T-cell (primary cell): ENCODE measurements around the gene C1QTNF3. TPM values are rescaled to one million over a fixed set of nuclear protein-coding genes. Genes with fewer than 3 reads are reported as not detected.

ENCODE experiments used
- ATAC-seq, 4 experiments: fragments of 200-7000 bp in 3 of 4; fragments of 150-1000 bp in 1 of 4; cut with Tn5 transposase; replicated peaks in 1 of 4; 1 replicate in 3 of 4; 2 replicates in 1 of 4; pipeline ENCODE4 v1.10.0; 2021; ENCODE audit warnings: moderate library complexity in 3 of 4, mild to moderate bottlenecking in 2 of 4, moderate number of reproducible peaks in 1 of 4
- CTCF ChIA-PET, 2 donors: fragments of 300-600 bp; sonication (Branson Sonifier 250); formaldehyde crosslinking; loops; one replicate each; lab custom pipeline; 2022; ENCODE audit warnings: antibody characterized with exemption in 2 of 2; lab: Charles Lee
- POLR2A ChIA-PET, 2 donors: fragments of 300-600 bp; sonication (Branson Sonifier 250); formaldehyde crosslinking; loops; one replicate each; lab custom pipeline; 2022; ENCODE audit warnings: antibody characterized with exemption in 2 of 2; lab: Charles Lee
- DNase-seq, 35 experiments: peaks; one replicate each; pipeline versions ENCODE4 v3.0.0 to v3.0.0-alpha.2; 2013 to 2023
- H3K27ac ChIP-seq: one replicate; pipeline ENCODE4 v1.5.1; 2013; ENCODE audit warnings: low read length
- H3K27me3 ChIP-seq, 2 experiments: replicated peaks in 1 of 2; 1 replicate in 1 of 2; 2 replicates in 1 of 2; pipeline versions ENCODE4 v1.6.1 to v1.7.0; 2013; ENCODE audit warnings: low read length in 1 of 2, mixed read lengths in 1 of 2; ENCODE audit not compliant: control insufficient read depth in 2 of 2, insufficient read depth in 2 of 2; ENCODE audit errors: extremely low read depth in 1 of 2
- H3K36me3 ChIP-seq, 2 donors: 1 replicate in 1 of 2; 2 replicates in 1 of 2; pipeline versions ENCODE4 v1.6.1 to v1.7.0; 2013; ENCODE audit warnings: low read length in 1 of 2; ENCODE audit not compliant: control insufficient read depth in 2 of 2, insufficient read depth in 1 of 2; ENCODE audit errors: extremely low read depth in 1 of 2
- H3K4me1 ChIP-seq, 2 experiments: 1 replicate in 1 of 2; 2 replicates in 1 of 2; pipeline versions ENCODE4 v1.6.1 to v1.7.0; 2013; ENCODE audit warnings: low read length in 2 of 2, mixed read lengths in 1 of 2; ENCODE audit not compliant: insufficient read depth in 2 of 2, control insufficient read depth in 1 of 2; ENCODE audit errors: extremely low read depth in 1 of 2
- H3K4me3 ChIP-seq, 2 donors: 1 replicate in 1 of 2; 2 replicates in 1 of 2; pipeline versions ENCODE4 v1.5.1 to v1.7.0; 2013; ENCODE audit warnings: mild to moderate bottlenecking in 2 of 2, low read length in 1 of 2, moderate library complexity in 1 of 2; ENCODE audit not compliant: control insufficient read depth in 1 of 2; ENCODE audit errors: extremely low read depth in 1 of 2
- H3K9me3 ChIP-seq: 2 replicates; pipeline ENCODE4 v1.7.0; 2013
- H3K27ac Mint-ChIP-seq, 2 donors: one replicate each; pipeline ENCODE4 v1.8.0; 2020 to 2021; ENCODE audit warnings: mild to moderate bottlenecking in 2 of 2, mixed read lengths in 2 of 2
- H3K27me3 Mint-ChIP-seq, 2 donors: one replicate each; pipeline ENCODE4 v1.8.0; 2021 to 2022; ENCODE audit warnings: mixed read lengths in 2 of 2
- H3K36me3 Mint-ChIP-seq: one replicate; pipeline ENCODE4 v1.8.0; 2021; ENCODE audit warnings: mixed read lengths
- H3K4me1 Mint-ChIP-seq, 3 donors: one replicate each; pipeline ENCODE4 v1.8.0; 2020 to 2022; ENCODE audit warnings: mixed read lengths in 3 of 3, mild to moderate bottlenecking in 1 of 3
- H3K4me3 Mint-ChIP-seq, 3 donors: one replicate each; pipeline ENCODE4 v1.8.0; 2020 to 2022; ENCODE audit warnings: mild to moderate bottlenecking in 3 of 3, mixed read lengths in 3 of 3, moderate library complexity in 3 of 3
- H3K9me3 Mint-ChIP-seq, 3 donors: one replicate each; pipeline ENCODE4 v1.8.0; 2020 to 2022; ENCODE audit warnings: mixed read lengths in 3 of 3
- WGBS: methylation state at CpG from one replicate; pipeline ENCODE4 v1.1.5; 2013; ENCODE audit warnings: missing lambda C conversion rate; ENCODE audit not compliant: insufficient coverage; 5-methylcytosine and 5-hydroxymethylcytosine counted together
- total RNA-seq, 35 experiments: library from RNA in 6 of 35; stranded (reverse) in 6 of 35; fragments of 120-200 nt in 1 of 35; gene quantifications; one replicate each; pipeline versions ENCODE4 v1.2.1 to v1.2.4 and lab custom pipeline; 2013 to 2026

The C1QTNF3 gene
- total RNA-seq, 5 donors from 2014 or later (not counting 1 experiment from before 2014, with no cell fraction given): 5.4 to 10.6 (median 5.7) TPM

DNA sequence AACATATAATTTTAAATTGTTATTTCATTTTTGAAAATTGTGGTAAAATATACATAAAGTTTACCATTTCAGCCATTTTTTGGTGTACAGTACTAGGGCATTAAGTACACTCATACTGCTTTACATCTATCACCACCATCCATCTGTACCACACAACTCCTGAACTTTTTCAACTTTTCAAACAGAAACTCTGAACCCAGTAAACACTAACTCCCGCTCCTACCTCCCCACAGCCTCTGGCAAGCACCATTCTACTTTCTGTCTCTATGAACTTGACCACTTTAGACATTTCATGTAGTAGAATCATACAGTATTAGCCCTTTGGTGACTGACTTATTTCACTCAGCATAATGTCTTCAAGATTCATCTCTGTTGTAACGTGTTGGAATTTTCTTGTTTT, 50.1 kb downstream of the C1QTNF3 start:
- Histone ChIP-seq H3K27ac (no peak overlapping the region), H3K27me3 (no peaks in the 10 kb centered on the region), H3K4me1 (peaks cover 0 to 2% of the 10 kb centered on the region in 2 experiments), H3K9me3 (no peaks in the 10 kb centered on the region), H3K4me3 (no peak overlapping the region), H3K36me3 (peaks cover 2 to 16% of the 10 kb centered on the region in 2 donors)
- Mint-ChIP-seq H3K4me3 (no peak overlapping the region), H3K4me1 (peaks cover 3 to 8% (median 5%) of the 10 kb centered on the region in 3 donors), H3K36me3 (peaks cover 46% of the 10 kb centered on the region), H3K9me3 (no peaks in the 10 kb centered on the region), H3K27ac (no peak overlapping the region), H3K27me3 (no peaks in the 10 kb centered on the region)
- ChIA-PET POLR2A (no interaction called here), CTCF (no interaction called here)
- DNase-seq: no peak
- ATAC-seq: no peak
- 89% methylated on average over 1 of the region's 2 CpGs for WGBS

- Mint-ChIP-seq H3K9me3 (no peaks in the 10 kb centered on the region), H3K4me1 (no peaks in the 10 kb centered on the region), H3K27ac (no peak overlapping the region), H3K27me3 (no peaks in the 10 kb centered on the region), H3K36me3 (peaks cover 25% of the 10 kb centered on the region), H3K4me3 (no peak overlapping the region)
- H3K36me3 ChIP-seq: peaks cover 0 to 19% of the 10 kb centered on the region in 2 donors
- DNase-seq (no peak), ATAC-seq (no peak)
- H3K9me3 ChIP-seq: no peaks in the 10 kb centered on the region
- CTCF ChIA-PET: no interaction called here
- H3K27ac ChIP-seq: no peak overlapping the region
- POLR2A ChIA-PET: no interaction called here
- H3K4me3 ChIP-seq: no peak overlapping the region
- no peaks in the 10 kb centered on the region for H3K4me1 ChIP-seq
- H3K27me3 ChIP-seq: no peaks in the 10 kb centered on the region
- 88% methylated on average over 6 of the region's 6 CpGs for WGBS
Observed at GRCh38 chr5:33985447-33985846, 57.6 kb downstream of the C1QTNF3 start.

GRCh38 chr5:33984671-33985124, 58.3 kb downstream of the C1QTNF3 start, which contains the start of gene SLC45A2:
TSS of gene SLC45A2 (minus strand) at chr5:33984693. CDS start at chr5:33984583, 110 bp downstream.
- DNase-seq (no peak), ATAC-seq (no peak)
- Mint-ChIP-seq H3K9me3 (no peaks in the 10 kb centered on the region), H3K4me3 (no peak within 1 kb of the TSS), H3K4me1 (no peaks in the 10 kb centered on the region), H3K36me3 (peaks cover 21% of the 10 kb centered on the region), H3K27me3 (no peaks in the 10 kb centered on the region), H3K27ac (no peak within 1 kb of the TSS)
- Histone ChIP-seq H3K27ac (no peak within 1 kb of the TSS), H3K36me3 (peaks cover 0 to 19% of the 10 kb centered on the region in 2 donors), H3K9me3 (no peaks in the 10 kb centered on the region), H3K4me1 (no peaks in the 10 kb centered on the region), H3K27me3 (no peaks in the 10 kb centered on the region), H3K4me3 (no peak within 1 kb of the TSS)
- 83% methylated on average over 6 of the region's 7 CpGs for WGBS
- ChIA-PET CTCF (no interaction called here), POLR2A (no interaction called here)

DNA sequence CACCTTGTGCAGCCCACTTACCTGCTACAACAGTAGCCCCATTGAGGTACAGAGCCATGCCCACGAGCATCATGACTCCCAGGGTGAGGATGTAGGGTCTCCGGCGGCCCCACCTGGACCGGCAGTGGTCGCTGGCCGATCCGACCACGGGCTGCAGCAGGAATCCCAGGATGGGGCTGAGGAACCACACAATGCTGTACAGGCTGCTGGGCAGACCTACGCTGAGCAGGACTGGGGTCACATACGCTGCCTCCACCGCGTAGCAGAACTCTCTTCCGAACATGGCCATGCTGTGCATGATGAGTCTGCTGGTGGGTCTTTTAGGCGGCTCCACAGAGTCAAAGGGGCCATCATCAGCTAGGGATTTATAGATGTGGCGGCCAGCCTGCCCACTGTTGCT, 58.8 kb downstream of the C1QTNF3 start:
- H3K4me1 Mint-ChIP-seq: no peaks in the 10 kb centered on the region
- no peaks in the 10 kb centered on the region for H3K4me1 ChIP-seq
- ATAC-seq: no peak
- no peak overlapping the region for H3K27ac Mint-ChIP-seq
- ChIA-PET CTCF (no interaction called here), POLR2A (no interaction called here)
- H3K9me3 ChIP-seq: no peaks in the 10 kb centered on the region
- H3K4me3 ChIP-seq: no peak overlapping the region
- no peak overlapping the region for H3K27ac ChIP-seq
- peaks cover 18% of the 10 kb centered on the region for H3K36me3 Mint-ChIP-seq
- WGBS: 95% methylated on average over 12 of the region's 15 CpGs
- H3K27me3 Mint-ChIP-seq: peaks cover 0 to 1% of the 10 kb centered on the region in 2 donors
- H3K36me3 ChIP-seq: peaks cover 0 to 18% of the 10 kb centered on the region in 2 donors
- no peak for DNase-seq
- H3K9me3 Mint-ChIP-seq: no peaks in the 10 kb centered on the region
- H3K4me3 Mint-ChIP-seq: no peak overlapping the region
- no peaks in the 10 kb centered on the region for H3K27me3 ChIP-seq

DNA sequence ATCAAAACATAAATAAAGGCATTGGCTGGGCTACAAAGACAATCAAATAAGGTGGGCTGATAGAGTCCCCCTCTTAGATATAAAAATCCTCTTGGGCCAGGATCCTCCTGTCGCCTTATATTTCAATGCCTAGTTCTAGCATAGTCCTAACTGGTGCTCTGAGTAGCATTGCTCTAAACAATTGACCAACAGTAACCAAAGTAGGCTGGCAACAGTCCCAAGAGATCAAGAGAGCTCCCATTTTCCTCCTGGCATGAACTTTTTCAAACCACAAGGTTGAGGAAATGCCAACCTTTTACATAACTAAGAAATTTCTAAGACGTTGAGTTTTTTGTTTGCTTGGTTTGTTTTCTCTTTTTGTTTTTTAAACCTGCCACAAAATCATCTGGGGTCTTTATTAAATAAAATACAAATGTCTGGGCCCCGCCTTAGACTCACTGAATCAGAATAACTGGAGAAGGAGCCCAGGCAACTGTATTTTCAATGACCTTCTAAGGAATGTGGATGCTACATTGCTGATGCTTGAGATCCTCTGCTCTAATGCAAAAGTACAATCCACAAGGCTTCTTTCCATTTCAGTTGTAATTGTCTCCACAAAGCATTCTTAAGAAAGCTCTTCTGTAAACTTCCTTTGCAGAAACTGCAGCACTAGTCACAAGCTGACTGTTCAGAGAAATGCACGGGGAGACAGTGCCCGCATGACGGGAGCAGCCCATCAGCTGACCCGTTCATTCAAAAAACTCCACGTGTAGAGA, 61.4 kb downstream of the C1QTNF3 start:
- H3K36me3 ChIP-seq: peaks cover 0 to under 1% of the 10 kb centered on the region in 2 donors
- Mint-ChIP-seq H3K27ac (no peak overlapping the region), H3K9me3 (no peaks in the 10 kb centered on the region), H3K4me1 (no peaks in the 10 kb centered on the region), H3K4me3 (no peak overlapping the region), H3K36me3 (no peaks in the 10 kb centered on the region), H3K27me3 (peaks cover 0 to 4% of the 10 kb centered on the region in 2 donors)
- H3K4me3 ChIP-seq: no peak overlapping the region
- H3K4me1 ChIP-seq: no peaks in the 10 kb centered on the region
- no peak overlapping the region for H3K27ac ChIP-seq
- DNase-seq (no peak), ATAC-seq (no peak)
- 83% methylated on average over 6 of the region's 8 CpGs for WGBS
- POLR2A ChIA-PET: no interaction called here
- H3K9me3 ChIP-seq: no peaks in the 10 kb centered on the region
- H3K27me3 ChIP-seq: no peaks in the 10 kb centered on the region
- CTCF ChIA-PET: interaction anchor here in 1 of 2 donors (0.5 kb wide), 1 partner anchor 19 kb away, joined by 4 read pairs; no protein-coding TSS in a partner anchor

- H3K36me3 ChIP-seq: no peaks in the 10 kb centered on the region
- WGBS: no CpG with 5 or more reads among the region's 3 CpGs
- Mint-ChIP-seq H3K36me3 (no peaks in the 10 kb centered on the region), H3K9me3 (no peaks in the 10 kb centered on the region), H3K4me3 (no peak overlapping the region), H3K4me1 (no peaks in the 10 kb centered on the region), H3K27ac (no peak overlapping the region), H3K27me3 (peaks cover 0 to 4% of the 10 kb centered on the region in 2 donors)
- ATAC-seq (no peak), DNase-seq (no peak)
- no peaks in the 10 kb centered on the region for H3K9me3 ChIP-seq
- no peak overlapping the region for H3K4me3 ChIP-seq
- POLR2A ChIA-PET: interaction anchor here in 1 of 2 donors (0.6 kb wide), 1 partner anchor 45 kb away, joined by 3 read pairs; no protein-coding TSS in a partner anchor
- CTCF ChIA-PET: no interaction called here
- H3K4me1 ChIP-seq: no peaks in the 10 kb centered on the region
- H3K27ac ChIP-seq: no peak overlapping the region
- no peaks in the 10 kb centered on the region for H3K27me3 ChIP-seq
Observed at GRCh38 chr5:33980030-33980429, 63.0 kb downstream of the C1QTNF3 start.
